Nasal cavity respiratory epithelium epithelial cell of viscerocranial mucosa (primary cell): ENCODE measurements around the gene TRAPPC1. TPM values are rescaled to one million over a fixed set of nuclear protein-coding genes. Genes with fewer than 3 reads are reported as not detected.

ENCODE experiments used
- total RNA-seq: library from RNA; depleted of rRNA; stranded (reverse); fragments of >200 nt; gene quantifications from 2 replicates; pipeline ENCODE4 v1.2.3, GENCODE V29; 2014

The TRAPPC1 gene, protein sequence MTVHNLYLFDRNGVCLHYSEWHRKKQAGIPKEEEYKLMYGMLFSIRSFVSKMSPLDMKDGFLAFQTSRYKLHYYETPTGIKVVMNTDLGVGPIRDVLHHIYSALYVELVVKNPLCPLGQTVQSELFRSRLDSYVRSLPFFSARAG
- total RNA-seq, result 26.7 and 47.7 TPM in 2 replicates

DNA sequence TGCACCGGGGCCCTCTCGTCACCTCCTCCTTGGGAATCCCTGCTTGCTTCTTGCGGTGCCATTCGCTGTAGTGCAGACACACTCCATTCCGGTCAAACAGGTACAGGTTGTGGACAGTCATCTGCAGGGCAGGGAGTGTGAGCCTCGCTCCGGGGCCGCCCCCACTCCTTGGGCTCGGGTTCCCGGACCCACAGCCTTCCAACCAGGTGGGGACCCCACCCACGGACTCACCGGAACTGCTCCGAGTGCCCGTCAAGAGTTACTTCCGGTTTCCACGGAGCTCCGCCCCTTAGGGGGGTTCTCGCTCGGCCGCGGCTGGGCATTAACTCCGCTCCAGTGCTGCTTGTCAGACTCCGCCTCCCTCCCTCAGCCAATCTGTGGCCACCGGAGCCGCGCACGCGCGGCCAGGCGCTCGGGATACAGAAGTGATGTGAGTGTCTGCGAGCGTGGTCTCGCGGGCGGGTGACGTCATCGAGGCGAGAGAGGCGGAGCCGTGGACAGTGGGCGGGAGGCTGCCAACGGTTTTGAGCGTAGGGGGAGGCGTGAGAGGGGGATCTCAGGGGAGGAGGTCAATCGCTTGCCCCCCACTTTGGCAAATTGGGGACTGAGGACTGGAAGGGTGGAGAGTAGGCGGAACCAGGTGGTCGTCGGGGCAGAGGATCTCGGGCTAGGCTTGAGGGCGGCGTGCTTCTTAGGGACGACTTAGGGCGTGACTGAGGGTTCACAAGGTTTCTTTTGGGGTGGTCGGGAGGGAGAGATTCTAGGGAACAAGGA is at the start of gene TRAPPC1, which contains the start of gene CNTROB:
Gene TRAPPC1 (minus strand): TSS at position 238 of the 774 bp plus-strand sequence. CDS start 117 bp downstream, at position 121.
Gene CNTROB (plus strand): TSS at position 498 of the 774 bp plus-strand sequence. CDS start 874 bp downstream, outside the sequence.

GRCh38 chr17:7929158-7930023 is 2.4 kb downstream of the TRAPPC1 start, which contains the start of gene KCNAB3:
Gene KCNAB3, minus strand, starts transcription at chr17:7929856. Its CDS starts 421 bp downstream, at chr17:7929435.

GRCh38 chr17:7915611-7916384 is 15.9 kb downstream of the TRAPPC1 start, which contains the start of gene RNF227:
Gene RNF227, minus strand, starts transcription at chr17:7916289. Its CDS starts 94 bp downstream, at chr17:7916195.

DNA sequence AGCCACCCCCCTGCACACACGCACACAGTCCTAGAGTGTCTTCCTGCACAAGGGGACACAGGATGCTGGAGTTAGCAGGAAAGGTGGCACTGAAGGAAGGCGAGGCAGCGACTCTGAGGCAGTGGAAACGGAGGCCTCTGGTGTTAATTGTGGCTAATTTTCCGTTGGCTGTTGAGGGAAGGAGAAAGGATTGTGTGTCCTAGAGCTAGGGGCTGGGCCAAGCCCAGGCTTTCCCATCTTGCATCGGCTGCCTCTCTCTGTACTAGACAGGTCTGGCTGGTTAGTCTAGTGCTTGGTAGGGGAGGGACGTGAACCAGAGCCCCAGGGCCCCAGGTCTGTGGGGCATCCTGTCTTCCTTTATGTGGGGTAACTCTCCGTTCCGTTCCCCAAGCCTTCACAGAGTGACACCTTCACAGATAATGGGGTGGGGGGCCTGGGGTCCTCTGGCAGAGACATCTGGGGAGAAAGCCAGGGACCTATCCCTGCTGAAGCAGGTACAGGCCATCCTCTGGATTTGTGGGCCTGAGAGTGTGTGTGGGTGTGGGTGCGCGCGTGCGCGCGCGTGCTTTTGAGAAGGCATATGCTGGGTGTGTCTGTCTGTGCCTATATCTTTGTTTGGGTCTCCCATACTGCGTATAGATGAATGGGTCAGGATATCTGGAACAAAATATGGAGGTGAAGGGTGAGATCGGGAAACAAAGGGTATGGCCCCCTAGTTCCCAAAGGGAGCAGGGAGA is 43.4 kb downstream of the TRAPPC1 start, which contains the start of gene CHD3:
Gene CHD3 (plus strand): TSS at position 606 of the 737 bp plus-strand sequence. CDS start 212 bp downstream, outside the sequence.

Other genes starting within 250 kb of the TRAPPC1 start
- gene TP53, start 244.5 kb downstream of the TRAPPC1 start, total RNA-seq, result 26.7 and 40.1 TPM in 2 replicates
- gene WRAP53, start 243.5 kb downstream of the TRAPPC1 start, total RNA-seq, result 2.7 and 3.3 TPM in 2 replicates
- gene EFNB3, start 226.7 kb downstream of the TRAPPC1 start, total RNA-seq, result under 0.01 and 0.14 TPM in 2 replicates
- under 0.01 and 0.21 TPM in 2 replicates for gene DNAH2, start 214.2 kb downstream of the TRAPPC1 start, total RNA-seq
- gene KDM6B, start 97.7 kb downstream of the TRAPPC1 start, total RNA-seq, result 5.5 and 35.3 TPM in 2 replicates
- under 0.01 and 0.85 TPM in 2 replicates for gene TMEM88, start 76.9 kb downstream of the TRAPPC1 start, total RNA-seq
- gene NAA38, start 74.4 kb downstream of the TRAPPC1 start, total RNA-seq, result 18.2 and 27.3 TPM in 2 replicates
- 15.7 and 16.4 TPM in 2 replicates for gene CYB5D1, start 73.9 kb downstream of the TRAPPC1 start, total RNA-seq
- gene CHD3, start 43.2 kb downstream of the TRAPPC1 start, total RNA-seq, result 62.2 and 167 TPM in 2 replicates
- gene RNF227, start 15.7 kb downstream of the TRAPPC1 start, total RNA-seq, result 12.6 and 15.2 TPM in 2 replicates
- under 0.01 and 0.21 TPM in 2 replicates for gene KCNAB3, start 2.1 kb downstream of the TRAPPC1 start, total RNA-seq
- 12.0 and 18.7 TPM in 2 replicates for gene CNTROB, start 260 bp upstream of the TRAPPC1 start, total RNA-seq
- gene GUCY2D, start 70.7 kb upstream of the TRAPPC1 start, total RNA-seq, result 0.28 TPM in 1 of 2 replicates, not detected in the other
- gene ALOX15B, start 107.1 kb upstream of the TRAPPC1 start, total RNA-seq, result 20.8 and 72.9 TPM in 2 replicates
- gene ALOX12B, start 155.8 kb upstream of the TRAPPC1 start, total RNA-seq, result 0.57 and 1.7 TPM in 2 replicates
- 2.3 and 3.1 TPM in 2 replicates for gene ALOXE3, start 186.6 kb upstream of the TRAPPC1 start, total RNA-seq
- gene HES7, start 192.2 kb upstream of the TRAPPC1 start, total RNA-seq, result 0.28 and 1.0 TPM in 2 replicates
- 28.0 and 74.1 TPM in 2 replicates for gene PER1, start 220.5 kb upstream of the TRAPPC1 start, total RNA-seq
- 3.8 and 4.4 TPM in 2 replicates for gene VAMP2, start 231.0 kb upstream of the TRAPPC1 start, total RNA-seq
- 17.7 and 18.1 TPM in 2 replicates for gene TMEM107, start 244.4 kb upstream of the TRAPPC1 start, total RNA-seq